K562 (cell line): ENCODE measurements around the gene UBA3.

ENCODE experiments used
- EWSR1 ChIP-seq: fragments of 450-650 bp; IDR thresholded peaks from 2 replicates; pipeline ENCODE4 v1.6.1; 2018; ENCODE audit warnings: borderline replicate concordance, mild to moderate bottlenecking, low read depth, moderate library complexity; ENCODE audit not compliant: partially characterized antibody
- HDAC2 ChIP-seq: fragments of 450-650 bp; IDR thresholded peaks from 2 replicates; pipeline ENCODE4 v1.6.1; 2016; ENCODE audit warnings: mild to moderate bottlenecking
- MAZ ChIP-seq, 2 experiments: fragments of 450-650 bp in 1 of 2; sonication (generic) in 1 of 2; formaldehyde crosslinking; IDR thresholded peaks in 1 of 2; conservative IDR thresholded peaks in 1 of 2; 2 replicates each; pipeline versions ENCODE4 v1.4.0 to v1.5.0; 2020; ENCODE audit warnings: mild to moderate bottlenecking in 1 of 2, missing genetic modification reagents in 1 of 2
- SP1 ChIP-seq: sonication (generic); formaldehyde crosslinking; IDR thresholded peaks from 2 replicates; pipeline ENCODE4 v1.8.1; 2022; ENCODE audit warnings: mild to moderate bottlenecking, missing genetic modification reagents
- ZFPM2 ChIP-seq: fragments of 250-450 bp; sonication (Bioruptor Pico); IDR thresholded peaks from 2 replicates; pipeline ENCODE4 v1.5.1; 2022; ENCODE audit warnings: mild to moderate bottlenecking
- ZNF717 ChIP-seq: fragments of 250-450 bp; sonication (Bioruptor Pico); IDR thresholded peaks from 2 replicates; pipeline ENCODE4 v1.5.0; 2021
- TF ChIP-seq, protein P1 (sequence below), 2 experiments: fragments of 450-650 bp in 1 of 2; sonication (generic) in 1 of 2; formaldehyde crosslinking in 1 of 2; IDR thresholded peaks in 1 of 2; conservative IDR thresholded peaks in 1 of 2; 2 replicates each; pipeline versions ENCODE4 v1.6.1 to v1.8.1; 2016 to 2023; ENCODE audit warnings: mild to moderate bottlenecking in 2 of 2, moderate library complexity in 2 of 2, inconsistent platforms in 1 of 2, missing genetic modification reagents in 1 of 2

DNA sequence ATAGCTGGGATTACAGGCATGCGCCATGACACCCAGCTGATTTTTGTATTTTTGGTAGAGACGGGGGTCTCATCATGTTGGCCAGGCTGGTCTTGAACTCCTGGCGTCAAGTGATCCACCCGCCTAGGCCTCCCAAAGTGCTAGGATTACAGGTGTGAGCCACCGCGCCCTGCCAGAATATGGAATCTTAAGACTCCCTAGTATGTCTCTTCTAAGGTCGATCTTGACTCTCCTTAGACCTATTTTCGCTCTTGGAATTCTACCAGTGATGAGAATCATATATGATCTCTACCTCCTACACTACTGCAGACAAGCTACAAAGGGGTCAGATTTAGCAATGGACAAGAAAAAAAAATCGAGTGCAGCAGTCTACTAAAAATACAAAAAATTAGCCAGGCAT, 47.4 kb downstream of the UBA3 start:
- TF ChIP-seq ZFPM2 = no peak
- no peak for TF ChIP-seq EWSR1
- no peak for TF ChIP-seq SP1
- TF ChIP-seq, protein P1, sequence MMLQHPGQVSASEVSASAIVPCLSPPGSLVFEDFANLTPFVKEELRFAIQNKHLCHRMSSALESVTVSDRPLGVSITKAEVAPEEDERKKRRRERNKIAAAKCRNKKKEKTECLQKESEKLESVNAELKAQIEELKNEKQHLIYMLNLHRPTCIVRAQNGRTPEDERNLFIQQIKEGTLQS (IDR thresholded peaks at IDR 0.05) = no peak
- TF ChIP-seq, protein P1 (CRISPR knock-in tag; conservative IDR thresholded peaks at IDR 0.05) = no peak
- no peak for TF ChIP-seq HDAC2
- TF ChIP-seq ZNF717 (CRISPR knock-in tag) = no peak
- no peak for TF ChIP-seq MAZ (CRISPR knock-in tag; conservative IDR thresholded peaks at IDR 0.05 in 1 of 2, IDR thresholded peaks at IDR 0.05 in 1 of 2)
